LNCAP (cell line): Measurements from ENCODE around the gene OSGIN1.

ENCODE experiments used
- CTCF ChIP-seq: fragments of 450-650 bp; IDR thresholded peaks from 2 replicates; pipeline ENCODE4 v1.5.1; 2017; ENCODE audit warnings: mild to moderate bottlenecking

The OSGIN1 gene

DNA sequence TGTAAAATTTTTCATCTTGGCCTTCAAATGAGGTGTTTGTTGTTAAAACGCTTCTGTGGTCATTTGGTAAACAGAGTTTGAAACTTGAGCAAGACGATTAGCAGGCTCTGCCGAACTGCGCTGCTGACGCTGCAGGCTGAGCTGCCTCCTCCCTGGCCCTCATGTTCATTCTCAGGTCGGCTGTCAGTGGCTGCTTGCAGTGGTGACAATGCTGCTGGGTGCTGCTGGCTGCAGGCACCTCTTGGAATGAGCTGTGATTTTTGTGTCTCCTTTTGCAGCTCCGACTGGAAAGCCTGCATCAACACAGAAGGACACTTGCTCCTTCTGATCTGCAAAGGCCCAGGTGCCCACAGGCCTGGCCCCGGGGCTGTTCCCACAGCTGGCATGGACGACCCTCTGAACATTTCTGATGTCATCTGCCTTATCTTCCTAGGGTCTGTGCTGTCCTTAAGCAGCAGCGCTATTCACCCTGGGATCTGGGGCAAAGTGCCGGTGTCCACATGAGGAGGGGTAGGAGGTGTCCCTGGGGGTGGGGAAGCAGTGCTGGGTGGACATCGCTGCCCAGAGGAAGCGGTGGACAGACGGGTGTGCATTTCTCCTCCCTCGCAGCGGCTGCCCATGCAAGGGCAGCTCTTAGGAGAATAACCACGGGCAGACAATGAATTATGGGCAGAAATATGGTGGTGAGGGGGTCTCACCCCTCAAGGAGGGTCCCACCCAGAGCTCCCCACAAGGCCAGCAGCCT is 23.1 kb upstream of the OSGIN1 start:
- TF ChIP-seq CTCF = no peak

DNA sequence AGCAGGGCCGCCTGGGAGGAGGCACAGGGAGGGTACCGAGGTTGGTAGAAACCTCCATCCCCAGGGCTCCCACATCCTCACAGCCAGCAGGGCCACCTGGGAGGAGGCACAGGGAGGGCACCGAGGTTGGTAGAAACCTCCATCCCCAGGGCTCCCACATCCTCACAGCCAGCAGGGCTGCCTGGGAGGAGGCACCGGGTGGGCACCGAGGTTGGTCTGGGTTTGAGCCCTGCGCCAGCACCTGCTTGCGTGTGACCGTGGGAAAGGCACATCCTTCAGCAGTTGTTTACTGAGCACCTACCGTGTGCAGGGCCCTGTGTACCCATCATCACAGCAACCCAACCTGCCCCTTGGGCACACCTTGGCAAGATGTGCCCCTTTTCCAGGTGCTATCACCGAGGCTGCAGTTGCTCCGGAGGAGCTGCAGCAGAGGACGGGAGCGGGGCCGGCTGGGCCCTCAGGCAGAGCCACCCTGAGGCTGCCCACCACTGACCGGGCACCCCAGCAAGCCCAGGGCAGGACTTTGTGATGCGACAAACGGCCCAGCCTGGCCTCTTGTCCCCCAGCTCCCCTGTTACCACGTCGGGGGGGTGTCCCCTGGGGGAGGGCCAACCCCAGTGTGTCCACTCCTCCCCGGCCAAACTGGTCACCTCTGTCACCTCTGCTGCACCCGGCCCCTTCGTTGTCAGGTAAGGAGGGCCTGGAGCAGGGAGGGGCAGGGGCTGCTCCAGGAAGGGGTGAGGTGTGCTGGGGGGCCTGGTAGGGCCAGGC is 22.1 kb upstream of the OSGIN1 start:
- TF ChIP-seq CTCF = no peak

GRCh38 chr16:83931556-83931955 is 21.5 kb upstream of the OSGIN1 start:
- no peak for TF ChIP-seq CTCF

DNA sequence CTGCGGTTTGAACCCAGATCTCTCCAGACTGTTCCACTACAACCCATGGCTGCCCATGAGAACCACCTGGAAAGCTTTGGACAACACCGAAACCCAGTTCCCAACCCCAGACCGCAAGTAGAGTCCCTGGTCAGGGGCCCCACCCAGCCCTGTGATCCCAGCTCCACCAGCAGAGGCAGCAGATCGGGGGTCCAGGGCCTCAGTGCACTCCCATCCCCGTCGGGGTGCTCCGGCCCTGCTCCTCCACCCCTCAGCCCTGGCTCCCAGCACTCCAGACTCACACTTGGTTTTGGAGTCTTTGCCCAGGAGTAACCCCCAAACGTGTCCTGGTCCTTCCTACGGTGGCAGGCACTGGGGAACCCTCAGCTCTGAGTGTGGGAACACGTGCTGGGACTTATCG is 20.7 kb upstream of the OSGIN1 start:
- TF ChIP-seq CTCF = no peak

GRCh38 chr16:83932955-83933673 is 19.9 kb upstream of the OSGIN1 start:
- TF ChIP-seq CTCF = no peak

DNA sequence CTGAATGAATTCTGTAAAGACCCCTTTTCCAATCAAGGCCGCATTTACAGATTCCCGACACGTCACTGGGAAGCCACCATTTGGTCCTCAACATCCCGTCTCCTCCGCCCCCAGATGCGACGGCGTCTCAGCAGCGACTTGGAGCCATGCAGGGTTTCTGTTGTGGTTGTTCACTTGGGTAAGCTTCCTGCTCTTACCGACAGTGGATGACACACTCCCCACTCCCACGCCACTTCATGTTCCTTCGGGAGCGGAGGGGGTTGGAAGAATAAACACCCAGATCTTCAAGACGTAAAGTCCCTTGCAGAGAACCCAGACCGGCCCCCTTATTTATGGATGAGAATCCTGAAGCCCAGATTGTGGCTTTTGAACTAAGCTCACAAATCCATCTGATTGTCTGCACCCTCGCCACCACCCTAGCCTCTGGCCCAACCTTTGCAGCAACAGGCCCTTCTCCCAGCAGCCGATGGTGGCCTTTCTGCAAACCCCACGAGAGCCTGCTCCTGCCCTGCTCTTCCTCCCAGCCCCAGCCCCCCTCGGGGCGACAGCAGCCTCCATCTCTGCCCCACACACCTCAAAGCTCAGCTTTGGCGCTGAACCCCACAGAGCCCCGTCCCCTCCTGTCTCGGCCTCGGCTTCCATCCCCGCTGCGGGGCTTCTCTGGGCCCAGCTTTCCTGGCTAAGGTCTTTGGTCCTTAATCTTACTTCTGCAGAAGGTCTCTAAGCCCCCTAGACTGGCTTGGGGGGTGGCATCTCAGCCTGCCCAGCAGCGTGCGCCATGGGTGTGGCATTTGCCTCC is 19.0 kb upstream of the OSGIN1 start:
- no peak for TF ChIP-seq CTCF

DNA sequence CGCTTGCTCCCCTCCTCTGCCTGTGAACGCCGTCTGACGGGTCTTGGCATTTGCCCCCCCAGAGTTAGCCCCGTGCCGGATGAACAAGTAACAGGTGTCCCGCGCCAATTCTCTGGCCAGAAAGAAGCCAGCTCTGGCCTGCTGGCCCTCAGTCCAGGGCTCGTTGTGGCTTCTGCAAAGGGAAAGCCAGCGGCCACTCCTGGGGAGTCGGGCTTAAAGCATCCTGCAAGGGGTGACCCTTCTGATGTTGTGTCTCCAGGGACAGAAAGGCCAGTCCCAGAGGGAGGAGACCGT is 18.4 kb upstream of the OSGIN1 start:
- no peak for TF ChIP-seq CTCF
